GM12875 (cell line): ENCODE results near the gene CSNK1G1.

Experiments
- H3K4me3 ChIP-seq: one replicate; pipeline ENCODE4 v1.5.1; 2011; ENCODE audit warnings: low read depth, low read length, control low read depth
- TF ChIP-seq, protein P1 (sequence below): IDR thresholded peaks from 2 replicates; pipeline ENCODE4 v1.5.1; 2011; ENCODE audit warnings: low read depth, mild to moderate bottlenecking, control low read depth, inconsistent platforms, low read length, moderate library complexity, borderline replicate concordance; ENCODE audit not compliant: insufficient read depth

The CSNK1G1 gene

DNA sequence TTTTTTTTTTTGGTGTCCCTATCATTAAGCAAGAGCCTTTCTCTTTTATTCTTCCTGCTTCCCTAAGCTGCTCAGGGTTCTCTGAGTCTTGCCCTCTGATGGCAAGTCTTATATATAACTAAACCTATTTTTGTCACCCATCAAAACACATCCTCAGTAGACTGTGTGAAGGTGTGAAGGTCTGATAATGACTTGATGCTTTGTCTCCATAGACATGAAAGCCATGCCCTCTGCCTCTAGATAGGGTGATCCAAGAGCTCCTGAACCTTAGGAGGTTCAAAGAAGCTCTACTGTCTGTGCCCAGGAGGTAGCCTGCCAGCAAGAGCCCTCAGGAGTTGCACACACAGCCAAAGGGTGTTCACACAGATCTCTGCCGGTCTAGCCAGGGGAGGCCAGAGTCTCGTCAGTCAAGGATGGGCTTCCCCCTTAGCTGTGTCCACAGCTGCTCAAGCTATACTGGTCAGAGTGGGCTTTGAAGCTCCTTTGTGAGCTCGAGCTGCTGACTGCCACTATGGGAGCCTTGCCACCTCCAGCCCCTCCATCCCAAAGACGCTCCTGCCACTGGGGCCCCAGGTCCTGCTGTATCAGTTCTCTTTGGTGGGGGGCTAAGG lies 217.5 kb downstream of the CSNK1G1 start:
- TF ChIP-seq, protein P1, sequence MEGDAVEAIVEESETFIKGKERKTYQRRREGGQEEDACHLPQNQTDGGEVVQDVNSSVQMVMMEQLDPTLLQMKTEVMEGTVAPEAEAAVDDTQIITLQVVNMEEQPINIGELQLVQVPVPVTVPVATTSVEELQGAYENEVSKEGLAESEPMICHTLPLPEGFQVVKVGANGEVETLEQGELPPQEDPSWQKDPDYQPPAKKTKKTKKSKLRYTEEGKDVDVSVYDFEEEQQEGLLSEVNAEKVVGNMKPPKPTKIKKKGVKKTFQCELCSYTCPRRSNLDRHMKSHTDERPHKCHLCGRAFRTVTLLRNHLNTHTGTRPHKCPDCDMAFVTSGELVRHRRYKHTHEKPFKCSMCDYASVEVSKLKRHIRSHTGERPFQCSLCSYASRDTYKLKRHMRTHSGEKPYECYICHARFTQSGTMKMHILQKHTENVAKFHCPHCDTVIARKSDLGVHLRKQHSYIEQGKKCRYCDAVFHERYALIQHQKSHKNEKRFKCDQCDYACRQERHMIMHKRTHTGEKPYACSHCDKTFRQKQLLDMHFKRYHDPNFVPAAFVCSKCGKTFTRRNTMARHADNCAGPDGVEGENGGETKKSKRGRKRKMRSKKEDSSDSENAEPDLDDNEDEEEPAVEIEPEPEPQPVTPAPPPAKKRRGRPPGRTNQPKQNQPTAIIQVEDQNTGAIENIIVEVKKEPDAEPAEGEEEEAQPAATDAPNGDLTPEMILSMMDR, result no peak
- H3K4me3 ChIP-seq, result no peak overlapping the region

DNA sequence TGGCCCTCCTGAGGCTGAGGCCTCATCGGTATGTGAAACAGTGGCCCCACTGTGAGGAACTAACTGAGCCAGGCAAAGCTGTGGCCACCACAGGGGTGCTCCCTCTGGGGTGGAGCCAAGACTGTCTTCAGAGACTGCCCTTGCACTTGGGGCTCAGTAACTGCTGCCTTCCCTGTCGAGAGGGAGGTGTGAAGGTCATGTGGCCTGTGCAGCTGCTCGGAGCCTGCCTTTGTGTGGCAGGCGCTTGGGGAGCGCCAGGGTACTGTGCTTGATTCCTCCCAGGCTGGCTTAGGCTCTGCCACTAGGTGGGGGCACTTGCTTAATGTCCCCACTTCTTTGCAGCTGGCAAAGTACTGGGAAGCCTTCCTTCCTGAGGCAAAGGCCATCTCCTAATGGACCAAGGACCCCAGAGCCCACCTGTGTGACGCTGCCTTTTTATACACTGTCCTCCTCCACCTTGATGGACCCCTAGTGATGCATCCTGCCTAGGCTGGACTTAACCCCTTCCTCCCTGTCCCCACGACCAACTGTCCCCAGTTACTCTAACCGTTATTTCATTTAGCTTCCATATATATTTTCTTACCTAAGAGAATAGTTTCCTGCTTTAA lies 218.6 kb downstream of the CSNK1G1 start:
- TF ChIP-seq, protein P1, result no peak

DNA sequence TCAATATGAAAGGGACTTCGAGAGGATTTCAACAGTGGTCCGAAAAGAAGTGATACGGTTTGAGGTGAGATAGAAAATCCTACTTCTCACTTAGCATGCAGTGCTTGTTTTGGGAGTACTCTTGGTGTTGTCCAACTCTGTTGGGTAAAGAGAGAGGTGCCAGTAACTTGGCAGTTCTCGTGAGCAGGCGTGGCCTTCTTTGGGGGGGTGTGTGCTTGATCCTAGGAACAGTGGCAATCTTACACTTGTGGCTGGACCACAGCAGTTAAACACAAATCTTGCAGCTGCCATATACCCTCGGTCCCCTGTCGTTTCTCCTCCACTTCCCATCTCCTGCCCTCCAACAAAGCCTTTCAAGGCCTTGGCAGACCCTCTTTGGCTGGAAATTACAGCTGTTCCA lies 219.6 kb downstream of the CSNK1G1 start:
- TF ChIP-seq, protein P1, result no peak
- H3K4me3 ChIP-seq, result no peak overlapping the region

More for the DNA sequence above, 218.6 kb downstream of the CSNK1G1 start:
- H3K4me3 ChIP-seq, result no peak overlapping the region

DNA sequence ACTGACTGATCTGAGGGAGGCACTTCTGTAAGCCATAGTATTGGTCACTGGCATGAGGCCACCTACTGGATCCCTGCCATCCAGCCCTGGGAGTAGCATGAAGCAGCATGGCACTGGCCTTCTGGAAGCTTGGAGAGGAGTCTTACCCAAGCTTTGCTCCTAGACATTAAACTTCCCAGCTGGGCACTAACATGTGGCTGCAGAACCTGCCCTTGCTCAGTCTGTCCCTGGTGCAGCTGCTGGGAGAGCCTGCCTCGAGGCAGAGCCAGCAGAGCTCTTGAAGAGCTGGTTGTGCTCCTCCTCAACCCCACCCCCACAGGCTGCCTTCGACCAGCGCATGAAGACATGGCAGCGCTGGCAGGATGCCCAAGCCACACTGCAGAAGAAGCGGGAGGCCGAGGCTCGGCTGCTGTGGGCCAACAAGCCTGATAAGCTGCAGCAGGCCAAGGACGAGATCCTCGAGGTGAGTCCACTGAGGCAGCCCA lies 221.6 kb downstream of the CSNK1G1 start:
- TF ChIP-seq, protein P1, result no peak

DNA sequence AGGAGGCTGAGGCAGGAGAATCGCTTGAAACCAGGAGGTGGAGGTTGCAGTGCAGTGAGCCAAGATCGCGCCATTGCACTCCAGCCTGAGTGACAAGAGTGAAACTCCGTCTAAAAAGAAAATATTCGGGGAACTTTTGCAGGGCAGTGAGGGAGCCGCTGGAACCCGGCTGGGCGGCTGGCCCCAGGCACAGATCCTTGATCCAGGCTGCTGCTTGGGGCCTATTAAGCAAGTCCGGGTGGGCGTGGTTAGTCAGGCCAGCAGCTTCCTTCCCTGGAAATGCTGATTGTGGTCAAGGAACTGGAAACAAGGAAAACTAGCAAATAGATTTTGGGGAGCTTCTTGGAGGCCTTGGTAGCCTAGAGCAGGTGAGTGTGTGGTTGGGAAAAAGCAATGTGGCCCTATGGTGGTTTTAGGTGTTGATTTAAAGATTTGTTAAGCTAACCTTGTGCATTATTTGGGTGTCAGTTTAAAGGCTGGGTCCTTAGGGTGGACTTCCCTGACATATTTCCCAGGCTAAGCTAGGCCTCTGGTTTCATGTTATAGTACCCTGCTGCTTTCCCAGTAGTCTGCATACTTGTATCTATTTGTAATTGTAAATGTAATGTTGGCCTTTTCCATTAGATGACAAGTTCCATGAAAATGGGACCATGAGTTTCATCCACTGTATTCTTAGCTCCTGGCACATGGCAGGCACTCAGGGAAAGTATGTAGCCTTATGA lies 222.2 kb downstream of the CSNK1G1 start:
- TF ChIP-seq, protein P1, result no peak
- H3K4me3 ChIP-seq, result no peak overlapping the region

More for the DNA sequence above, 221.6 kb downstream of the CSNK1G1 start:
- no peak overlapping the region for H3K4me3 ChIP-seq

DNA sequence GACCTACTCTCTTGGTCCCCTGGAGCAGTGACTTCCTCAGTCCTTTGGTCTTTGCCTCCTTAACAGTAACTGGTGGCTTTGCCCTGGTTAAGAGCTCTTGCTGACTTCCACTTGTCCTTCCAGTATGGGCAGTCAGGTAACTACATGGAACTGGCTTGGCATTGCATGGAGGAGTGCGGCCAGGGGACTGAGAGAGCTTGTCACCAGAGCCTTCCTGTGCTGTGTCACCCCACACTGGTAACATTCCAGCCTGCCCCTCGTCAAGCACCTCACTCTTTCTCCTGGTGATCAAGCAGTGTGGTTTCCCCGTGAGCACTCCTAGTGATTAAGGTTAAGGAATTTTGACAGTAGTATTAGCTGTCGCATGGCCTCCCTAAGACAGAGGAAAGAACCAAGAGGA lies 223.8 kb downstream of the CSNK1G1 start:
- no peak overlapping the region for H3K4me3 ChIP-seq
- TF ChIP-seq, protein P1, result no peak
